ENCODE measurements around the gene PLCH1.

PLCH1 gene

GRCh38 chr3:155481089-155481488 lies 263.8 kb downstream of the PLCH1 start:
- DNase-seq (ENCODE audit: low spot score) = no peak

- no peak for DNase-seq (ENCODE audit: low spot score)
Observed at GRCh38 chr3:155465664-155466063, 279.2 kb downstream of the PLCH1 start.

- no peak for DNase-seq (ENCODE audit: low spot score)
Observed at GRCh38 chr3:155462672-155463071, 282.2 kb downstream of the PLCH1 start.

- no peak for DNase-seq (ENCODE audit: low spot score)
Observed at GRCh38 chr3:155457591-155457990, 287.3 kb downstream of the PLCH1 start.

- DNase-seq (ENCODE audit: low spot score) = no peak
Observed at GRCh38 chr3:155455765-155456164, 289.1 kb downstream of the PLCH1 start.

- no peak for DNase-seq (ENCODE audit: low spot score)
Observed at GRCh38 chr3:155453512-155453911, 291.4 kb downstream of the PLCH1 start.

- DNase-seq (ENCODE audit: low spot score) = no peak
Observed at GRCh38 chr3:155449613-155450267, 295.1 kb downstream of the PLCH1 start.

GRCh38 chr3:155448531-155448930 lies 296.3 kb downstream of the PLCH1 start:
- DNase-seq (ENCODE audit: low spot score) = no peak

- no peak for DNase-seq (ENCODE audit: low spot score)
Observed at GRCh38 chr3:155446366-155446765, 298.5 kb downstream of the PLCH1 start.

- DNase-seq (ENCODE audit: low spot score) = no peak
Observed at GRCh38 chr3:155444771-155445170, 300.1 kb downstream of the PLCH1 start.

- no peak for DNase-seq (ENCODE audit: low spot score)
Observed at GRCh38 chr3:155443815-155444214, 301.1 kb downstream of the PLCH1 start.

- DNase-seq (ENCODE audit: low spot score) = no peak
Observed at GRCh38 chr3:155442072-155442471, 302.8 kb downstream of the PLCH1 start.

GRCh38 chr3:155441506-155441905 lies 303.4 kb downstream of the PLCH1 start:
- DNase-seq (ENCODE audit: low spot score) = no peak

- peak; percentile 9 for DNase-seq (ENCODE audit: low spot score)
Observed at GRCh38 chr3:155441026-155441425, 303.8 kb downstream of the PLCH1 start.

- no peak for DNase-seq (ENCODE audit: low spot score)
Observed at GRCh38 chr3:155435821-155436220, 309.1 kb downstream of the PLCH1 start.

GRCh38 chr3:155431856-155432570 lies 312.9 kb downstream of the PLCH1 start:
- DNase-seq (ENCODE audit: low spot score) = no peak

- no peak for DNase-seq (ENCODE audit: low spot score)
Observed at GRCh38 chr3:155428563-155428962, 316.3 kb downstream of the PLCH1 start.

- no peak for DNase-seq (ENCODE audit: low spot score)
Observed at GRCh38 chr3:155426524-155427230, 318.2 kb downstream of the PLCH1 start.

- no peak for DNase-seq (ENCODE audit: low spot score)
Observed at GRCh38 chr3:155425396-155425795, 319.5 kb downstream of the PLCH1 start.

- DNase-seq (ENCODE audit: low spot score) = no peak
Observed at GRCh38 chr3:155424323-155424710, 320.6 kb downstream of the PLCH1 start.

GRCh38 chr3:155423526-155424322 lies 321.1 kb downstream of the PLCH1 start:
- no peak for DNase-seq (ENCODE audit: low spot score)

- DNase-seq (ENCODE audit: low spot score) = peak; percentile 28
Observed at GRCh38 chr3:155420881-155421486, 323.9 kb downstream of the PLCH1 start.

Measured in cerebellar cortex (tissue), 1 donor.